ENCODE data around the gene AFF4.

Gene AFF4

GRCh38 chr5:132853790-132854189 is 109.6 kb downstream of the AFF4 start:
- DNase-seq, result no peak

DNA sequence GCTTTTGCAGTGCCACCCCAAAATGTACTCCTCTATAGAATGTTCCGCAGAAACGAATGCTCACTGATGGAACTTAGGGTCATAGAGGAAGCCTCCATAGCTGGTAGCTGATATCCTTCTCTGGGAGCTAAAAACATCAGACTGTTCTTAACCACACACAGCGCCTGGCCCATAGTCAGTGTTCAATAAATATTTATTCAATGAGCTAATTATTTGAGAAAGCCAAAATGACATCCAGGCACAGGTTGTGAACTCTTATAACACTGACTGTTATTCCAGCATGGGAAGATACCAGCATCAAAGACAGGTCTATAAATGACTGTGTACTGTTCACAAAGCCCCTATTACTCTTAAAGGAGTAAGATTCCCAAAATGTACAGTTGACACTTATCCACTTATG is 110.1 kb downstream of the AFF4 start:
- DNase-seq, result no peak

DNA sequence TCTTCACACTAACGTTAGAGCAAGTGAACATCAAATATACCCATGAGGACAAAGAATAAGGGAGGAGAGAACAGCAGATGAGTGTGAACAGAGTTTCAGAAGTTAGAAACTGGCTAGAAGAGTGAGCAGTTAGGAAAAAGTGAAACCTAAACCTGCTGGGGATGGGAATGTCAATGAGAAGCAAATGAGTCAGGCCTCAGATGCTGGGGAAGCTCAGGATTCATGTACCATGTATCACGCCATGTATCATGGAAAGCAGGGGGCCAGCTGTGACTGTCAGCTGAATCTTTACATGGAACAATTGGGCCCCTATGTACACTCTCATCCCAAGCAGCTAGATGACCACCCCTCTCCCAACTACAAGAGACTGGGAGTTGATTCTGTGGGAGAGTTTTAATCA is 113.4 kb downstream of the AFF4 start:
- no peak for DNase-seq

DNA sequence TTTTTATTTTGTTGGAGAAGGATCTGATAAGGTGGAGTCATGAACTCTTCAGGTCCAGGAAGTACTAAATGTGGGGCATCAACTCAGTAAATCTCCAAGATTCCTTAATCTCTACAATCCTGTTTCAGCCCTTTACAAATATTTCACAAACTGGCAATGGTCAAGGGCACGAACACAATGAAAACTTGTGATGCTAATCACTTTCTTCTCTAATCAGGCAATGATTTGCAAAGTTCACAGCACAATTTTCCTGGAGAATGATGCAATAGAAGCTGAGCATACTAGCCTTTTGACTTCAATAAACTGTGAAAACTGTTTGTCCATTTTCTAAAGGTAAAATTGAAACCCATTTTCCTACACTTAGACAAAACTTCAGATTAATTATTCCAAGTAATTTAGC is 114.1 kb downstream of the AFF4 start:
- DNase-seq, result no peak

- DNase-seq, result no peak
Observed at GRCh38 chr5:132848270-132848669, 115.2 kb downstream of the AFF4 start.

DNA sequence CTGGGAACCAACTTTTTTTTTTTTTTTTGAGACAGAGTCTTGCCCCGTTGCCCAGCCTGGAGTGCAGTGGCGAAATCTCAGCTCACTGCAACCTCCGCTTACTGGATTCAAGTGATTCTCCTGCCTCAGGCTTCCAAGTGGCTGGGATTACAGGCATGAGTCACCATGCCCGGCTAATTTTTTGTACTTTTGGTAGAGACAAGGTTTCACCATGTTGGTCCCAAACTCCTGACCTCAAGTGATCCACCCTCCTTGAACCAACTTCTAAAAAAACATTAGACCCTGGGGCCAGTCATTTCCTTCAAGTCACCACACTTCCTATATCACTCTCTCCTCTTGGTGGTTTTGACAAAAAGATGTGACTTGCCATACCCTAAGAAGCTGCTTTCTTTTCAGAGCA is 122.1 kb downstream of the AFF4 start:
- no peak for DNase-seq

- no peak for DNase-seq
Observed at GRCh38 chr5:132840896-132841295, 122.5 kb downstream of the AFF4 start.

- DNase-seq, result no peak
Observed at GRCh38 chr5:132840313-132840712, 123.1 kb downstream of the AFF4 start.

- DNase-seq, result no peak
Observed at GRCh38 chr5:132839426-132840301, 123.8 kb downstream of the AFF4 start.

- DNase-seq, result no peak
Observed at GRCh38 chr5:132838516-132839282, 124.7 kb downstream of the AFF4 start.

GRCh38 chr5:132837868-132838267 is 125.6 kb downstream of the AFF4 start:
- no peak for DNase-seq

DNA sequence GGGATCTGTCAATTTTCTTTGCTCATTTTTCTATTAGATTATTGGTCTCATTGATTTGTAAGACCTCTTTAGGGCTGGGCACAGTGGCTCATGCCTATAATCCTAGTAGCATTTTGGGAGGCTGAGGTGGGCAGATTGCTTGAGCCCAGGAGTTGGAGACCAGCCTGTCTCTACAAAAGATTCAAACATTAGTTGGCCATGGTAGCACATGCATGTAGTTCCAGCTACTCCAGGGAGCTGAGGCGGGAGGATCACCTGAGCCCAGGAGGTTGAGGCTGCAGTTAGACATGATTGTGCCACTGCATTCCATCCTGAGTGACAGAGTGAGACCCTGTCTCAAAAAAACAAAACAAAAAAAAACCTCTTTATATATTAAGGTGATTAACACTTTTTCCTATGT is 126.6 kb downstream of the AFF4 start:
- DNase-seq, result no peak

DNA sequence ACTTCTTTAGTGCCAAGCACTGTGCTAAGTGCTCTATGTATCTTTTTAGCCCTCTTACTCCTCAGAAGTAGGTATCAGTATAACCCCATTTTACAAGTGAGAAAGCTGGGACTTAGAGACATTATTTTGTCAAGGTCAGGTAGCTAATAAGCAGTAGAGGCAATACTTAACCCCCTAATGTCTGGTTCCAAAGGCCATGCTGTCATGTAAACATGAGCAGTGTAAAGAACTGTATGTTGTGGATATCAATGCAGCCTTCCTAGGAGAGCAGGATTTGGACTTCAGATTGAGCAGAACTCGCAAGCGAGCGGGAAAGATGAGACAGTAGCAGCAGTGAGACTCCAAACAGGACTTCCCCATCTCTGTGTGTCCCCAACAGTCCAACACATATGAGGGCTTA is 129.4 kb downstream of the AFF4 start:
- no peak for DNase-seq

GRCh38 chr5:132832612-132833011 is 130.8 kb downstream of the AFF4 start:
- no peak for DNase-seq

DNA sequence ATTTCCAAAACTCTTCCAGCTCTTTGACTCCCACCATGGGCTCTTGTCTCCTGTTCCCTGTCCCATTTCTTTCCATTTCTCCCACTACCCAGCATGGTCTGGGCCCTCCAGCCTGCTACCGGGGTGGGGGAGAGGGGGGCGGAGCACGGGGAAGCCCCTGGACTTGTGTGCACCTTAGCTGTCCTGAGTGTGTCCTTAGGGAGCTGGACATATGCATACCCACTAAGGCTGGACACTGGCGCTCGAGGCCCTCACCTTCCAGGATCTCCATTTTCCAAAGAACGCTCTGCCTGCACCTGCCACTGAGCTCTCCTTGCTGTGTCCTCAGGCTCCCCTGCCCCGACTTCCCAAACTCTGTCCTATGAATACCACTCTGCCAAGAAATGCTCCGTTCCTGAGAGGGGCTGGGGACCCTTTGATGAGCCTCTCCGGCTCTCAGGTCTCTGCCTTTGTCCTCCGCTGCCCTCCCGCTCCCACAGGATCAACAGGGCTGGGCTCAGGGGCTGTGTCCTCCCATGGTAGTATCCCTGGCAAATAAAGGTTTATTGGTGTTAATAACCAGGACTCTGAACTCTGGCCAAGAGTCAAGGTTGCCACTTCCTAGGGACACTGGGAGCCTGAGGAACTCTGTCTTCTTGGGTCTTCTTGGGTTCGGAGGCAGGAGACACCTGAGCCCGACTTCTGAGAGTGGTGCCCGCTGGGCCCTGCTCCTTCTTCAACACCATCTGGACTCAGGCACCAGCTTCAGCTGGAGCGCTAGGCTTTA is 132.2 kb downstream of the AFF4 start:
- DNase-seq, result no peak

GRCh38 chr5:132830436-132831094 is 132.9 kb downstream of the AFF4 start, which contains the start of gene SHROOM1:
Gene SHROOM1, minus strand, starts transcription at chr5:132830647. Its CDS starts 4,507 bp downstream, at chr5:132826140.
- DNase-seq, result no peak

GRCh38 chr5:132829742-132830435 is 133.5 kb downstream of the AFF4 start:
- peak; percentile 81 for DNase-seq

GRCh38 chr5:132828846-132829494 is 134.5 kb downstream of the AFF4 start:
- DNase-seq, result no peak

DNA sequence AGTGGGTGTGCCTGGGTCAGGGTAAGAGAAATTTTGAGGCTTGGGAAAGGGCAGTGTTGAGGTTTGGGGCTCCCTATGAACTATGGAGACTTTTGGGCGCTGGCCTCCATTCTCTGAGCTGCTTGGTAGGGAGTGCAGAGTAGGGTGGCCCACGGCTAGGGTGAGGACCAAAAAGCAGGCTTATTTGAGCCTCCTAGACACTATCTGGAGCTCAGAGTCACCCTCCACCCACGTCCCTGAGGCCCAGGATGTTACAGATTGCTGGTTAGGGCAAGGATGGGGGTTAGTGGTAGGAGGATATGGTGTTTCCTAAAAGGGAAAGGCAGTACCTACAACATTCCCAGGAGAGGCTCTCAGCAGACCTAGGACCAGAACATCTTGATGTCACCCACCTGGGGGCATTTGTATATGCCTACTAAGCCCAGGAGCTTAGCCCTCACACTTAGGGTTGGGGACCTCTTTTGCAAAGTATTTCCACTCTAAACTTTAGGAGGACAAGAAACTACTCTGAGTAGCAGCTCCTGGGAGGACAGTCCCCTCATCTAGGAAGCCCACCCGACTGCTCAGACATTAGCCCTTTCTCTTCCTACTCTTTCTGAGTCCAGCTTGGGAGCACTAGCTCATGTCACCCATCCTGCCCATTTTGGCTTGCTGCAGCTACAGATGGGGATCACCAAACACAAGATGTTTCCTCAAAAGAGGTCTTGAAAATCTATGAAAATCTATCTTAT is 135.3 kb downstream of the AFF4 start:
- DNase-seq, result no peak

GRCh38 chr5:132826424-132827082 is 136.9 kb downstream of the AFF4 start:
- no peak for DNase-seq
